Trophoblast cell (in vitro differentiated cells and primary cell): Measurements from ENCODE around the gene COL1A1.

Source experiments
- DNase-seq, 2 donors: peaks; one replicate each; pipeline ENCODE4 v3.0.0-alpha.2; 2016
- H2AFZ ChIP-seq: 2 replicates; pipeline ENCODE4 v1.6.1; 2013; ENCODE audit warnings: low read length, moderate library complexity, mild to moderate bottlenecking; ENCODE audit not compliant: insufficient read depth, poor library complexity
- H2AK5ac ChIP-seq: 2 replicates; pipeline ENCODE4 v1.6.1; 2013; ENCODE audit warnings: mild to moderate bottlenecking, low read length
- H2BK120ac ChIP-seq: 2 replicates; pipeline ENCODE4 v1.6.1; 2013; ENCODE audit warnings: low read length, mild to moderate bottlenecking, moderate library complexity; ENCODE audit not compliant: insufficient read depth, poor library complexity
- H2BK12ac ChIP-seq: 2 replicates; pipeline ENCODE4 v1.6.1; 2013; ENCODE audit warnings: mild to moderate bottlenecking, low read length, moderate library complexity
- H2BK5ac ChIP-seq: 2 replicates; pipeline ENCODE4 v1.6.1; 2013; ENCODE audit warnings: low read length, low read depth, moderate library complexity, mild to moderate bottlenecking; ENCODE audit not compliant: poor library complexity
- H3K14ac ChIP-seq: 2 replicates; pipeline ENCODE4 v1.6.1; 2013; ENCODE audit warnings: mild to moderate bottlenecking, low read length
- H3K18ac ChIP-seq: 2 replicates; pipeline ENCODE4 v1.6.1; 2013; ENCODE audit warnings: mild to moderate bottlenecking, low read length
- H3K23ac ChIP-seq: 2 replicates; pipeline ENCODE4 v1.6.1; 2013; ENCODE audit warnings: low read length
- H3K27ac ChIP-seq: 2 replicates; pipeline ENCODE4 v1.5.1; 2013; ENCODE audit warnings: low read depth, mild to moderate bottlenecking, inconsistent platforms, low read length, moderate library complexity
- H3K27me3 ChIP-seq: 2 replicates; pipeline ENCODE4 v1.6.1; 2013; ENCODE audit warnings: inconsistent platforms, mild to moderate bottlenecking, low read length, moderate library complexity; ENCODE audit not compliant: insufficient read depth
- H3K36me3 ChIP-seq, 2 experiments: 1 replicate in 1 of 2; 2 replicates in 1 of 2; pipeline ENCODE4 v1.6.1; 2013; ENCODE audit warnings: low read length in 2 of 2, mild to moderate bottlenecking in 2 of 2, moderate library complexity in 1 of 2; ENCODE audit not compliant: insufficient read depth in 2 of 2, control insufficient read depth in 1 of 2
- H3K4ac ChIP-seq: 2 replicates; pipeline ENCODE4 v1.6.1; 2013; ENCODE audit warnings: low read depth, mild to moderate bottlenecking, low read length, moderate library complexity
- H3K4me1 ChIP-seq, 2 experiments: 1 replicate in 1 of 2; 2 replicates in 1 of 2; pipeline ENCODE4 v1.6.1; 2013; ENCODE audit warnings: low read length in 2 of 2, mild to moderate bottlenecking in 2 of 2, moderate library complexity in 1 of 2; ENCODE audit not compliant: insufficient read depth in 2 of 2, control insufficient read depth in 1 of 2
- H3K4me2 ChIP-seq: 2 replicates; pipeline ENCODE4 v1.6.1; 2013; ENCODE audit warnings: inconsistent platforms, mild to moderate bottlenecking, low read length, moderate library complexity
- H3K4me3 ChIP-seq: 2 replicates; pipeline ENCODE4 v1.5.1; 2013; ENCODE audit warnings: mild to moderate bottlenecking, low read depth, low read length, inconsistent platforms
- H3K79me1 ChIP-seq: one replicate; pipeline ENCODE4 v1.6.1; 2013; ENCODE audit warnings: low read length
- H3K79me2 ChIP-seq: 2 replicates; pipeline ENCODE4 v1.6.1; 2013; ENCODE audit warnings: low read length, mild to moderate bottlenecking; ENCODE audit not compliant: control insufficient read depth, insufficient read depth, poor library complexity
- H3K9ac ChIP-seq: 2 replicates; pipeline ENCODE4 v1.6.1; 2013; ENCODE audit warnings: mild to moderate bottlenecking, low read length
- H3K9me3 ChIP-seq: 2 replicates; pipeline ENCODE4 v1.6.1; 2013; ENCODE audit warnings: low read depth, mild to moderate bottlenecking, control low read depth, inconsistent platforms, low read length; ENCODE audit not compliant: insufficient read depth
- H4K12ac ChIP-seq: 2 replicates; pipeline ENCODE4 v1.6.1; 2013; ENCODE audit warnings: low read depth, mild to moderate bottlenecking, low read length, moderate library complexity
- H4K8ac ChIP-seq: 2 replicates; pipeline ENCODE4 v1.6.1; 2013; ENCODE audit warnings: low read depth, mild to moderate bottlenecking, low read length, moderate library complexity
- H4K91ac ChIP-seq: one replicate; pipeline ENCODE4 v1.6.1; 2013; ENCODE audit warnings: low read depth, mild to moderate bottlenecking, low read length, moderate library complexity
- WGBS: extraction: QIAGEN DNeasy Blood & Tissue Kit; methylation state at CpG from one replicate; pipeline ENCODE4 v1.1.7; 2013; ENCODE audit warnings: missing lambda C conversion rate; ENCODE audit not compliant: insufficient read length, insufficient coverage; ENCODE audit errors: extremely low coverage; 5-methylcytosine and 5-hydroxymethylcytosine counted together

COL1A1 gene

DNA sequence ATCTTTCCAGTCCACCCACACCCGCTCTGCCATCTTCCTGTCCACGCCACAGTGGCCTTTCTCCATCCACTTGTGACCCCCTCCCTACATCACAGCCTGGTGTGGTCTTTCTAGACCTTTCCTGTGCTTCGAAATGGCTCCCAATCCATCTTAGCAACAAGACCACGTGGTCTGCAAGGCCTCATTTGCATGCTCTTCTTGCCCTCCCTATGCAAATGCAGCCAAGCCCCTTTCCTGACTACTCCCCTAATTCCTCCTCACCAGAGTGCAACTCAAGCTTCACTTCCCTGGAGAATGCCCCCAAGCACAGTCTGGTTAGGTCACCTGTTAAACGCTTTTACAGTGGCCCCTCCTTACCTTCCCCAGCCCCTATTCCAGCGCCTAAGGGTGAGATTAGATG, 57.1 kb downstream of the COL1A1 start:
- no CpG with 5 or more reads among the region's 6 CpGs for WGBS
- Histone ChIP-seq H3K4ac (no peak overlapping the region), H3K27ac (no peak overlapping the region), H3K27me3 (no peaks in the 10 kb centered on the region), H4K8ac (no peak overlapping the region), H3K18ac (no peak overlapping the region), H3K23ac (no peak overlapping the region), H3K4me1 (peaks cover 5 to 19% of the 10 kb centered on the region in 2 experiments), H3K9ac (no peak overlapping the region), H3K36me3 (peaks cover 66 to 69% of the 10 kb centered on the region in 2 experiments), H3K79me1 (peaks cover 4% of the 10 kb centered on the region), H2BK120ac (no peak overlapping the region), H2AFZ (no peak overlapping the region), H4K12ac (no peak overlapping the region), H2AK5ac (no peak overlapping the region), H3K14ac (no peak overlapping the region), H3K4me3 (no peak overlapping the region), H3K9me3 (peaks cover 3% of the 10 kb centered on the region), H3K4me2 (no peak overlapping the region), H4K91ac (no peak overlapping the region), H2BK12ac (no peak overlapping the region), H2BK5ac (no peak overlapping the region), H3K79me2 (peaks cover 4% of the 10 kb centered on the region)
- no peak for DNase-seq

- no peak overlapping the region for H3K27ac ChIP-seq
- peaks cover 4 to 14% of the 10 kb centered on the region in 2 experiments for H3K4me1 ChIP-seq
- H3K18ac ChIP-seq: no peak overlapping the region
- no peak overlapping the region for H4K91ac ChIP-seq
- no peak overlapping the region for H3K4ac ChIP-seq
- no peaks in the 10 kb centered on the region for H3K27me3 ChIP-seq
- H3K36me3 ChIP-seq: peaks cover 72 to 77% of the 10 kb centered on the region in 2 experiments
- DNase-seq: peak in 1 of 2 donors; percentile 21
- H3K79me1 ChIP-seq: no peaks in the 10 kb centered on the region
- no peak overlapping the region for H3K4me3 ChIP-seq
- H3K79me2 ChIP-seq: no peaks in the 10 kb centered on the region
- peaks cover 3% of the 10 kb centered on the region for H3K9me3 ChIP-seq
- no peak overlapping the region for H3K23ac ChIP-seq
- H2AK5ac ChIP-seq: no peak overlapping the region
- no peak overlapping the region for H2BK12ac ChIP-seq
- H2AFZ ChIP-seq: no peak overlapping the region
- H4K12ac ChIP-seq: no peak overlapping the region
- no peak overlapping the region for H3K14ac ChIP-seq
- H2BK120ac ChIP-seq: no peak overlapping the region
- H4K8ac ChIP-seq: no peak overlapping the region
- H3K9ac ChIP-seq: no peak overlapping the region
- H3K4me2 ChIP-seq: no peak overlapping the region
- WGBS: no CpG with 5 or more reads among the region's 20 CpGs
- H2BK5ac ChIP-seq: no peak overlapping the region
Measured at GRCh38 chr17:50143461-50144176, 57.8 kb downstream of the COL1A1 start.

GRCh38 chr17:50141745-50142110, 59.7 kb downstream of the COL1A1 start:
- no peak overlapping the region for H2AFZ ChIP-seq
- H2BK12ac ChIP-seq: no peak overlapping the region
- H3K23ac ChIP-seq: no peak overlapping the region
- no peaks in the 10 kb centered on the region for H3K27me3 ChIP-seq
- H4K12ac ChIP-seq: no peak overlapping the region
- H3K36me3 ChIP-seq: peaks cover 86 to 91% of the 10 kb centered on the region in 2 experiments
- peaks cover 0 to 2% of the 10 kb centered on the region in 2 experiments for H3K4me1 ChIP-seq
- no peaks in the 10 kb centered on the region for H3K79me1 ChIP-seq
- DNase-seq: no peak
- no peak overlapping the region for H3K9ac ChIP-seq
- no peak overlapping the region for H3K18ac ChIP-seq
- WGBS: no CpG with 5 or more reads among the region's 8 CpGs
- H2AK5ac ChIP-seq: no peak overlapping the region
- no peak overlapping the region for H4K8ac ChIP-seq
- no peak overlapping the region for H4K91ac ChIP-seq
- no peak overlapping the region for H2BK5ac ChIP-seq
- H3K27ac ChIP-seq: no peak overlapping the region
- no peaks in the 10 kb centered on the region for H3K79me2 ChIP-seq
- no peak overlapping the region for H3K4ac ChIP-seq
- no peak overlapping the region for H3K4me3 ChIP-seq
- no peak overlapping the region for H3K14ac ChIP-seq
- no peak overlapping the region for H3K4me2 ChIP-seq
- no peak overlapping the region for H2BK120ac ChIP-seq
- H3K9me3 ChIP-seq: peaks cover 3% of the 10 kb centered on the region

DNA sequence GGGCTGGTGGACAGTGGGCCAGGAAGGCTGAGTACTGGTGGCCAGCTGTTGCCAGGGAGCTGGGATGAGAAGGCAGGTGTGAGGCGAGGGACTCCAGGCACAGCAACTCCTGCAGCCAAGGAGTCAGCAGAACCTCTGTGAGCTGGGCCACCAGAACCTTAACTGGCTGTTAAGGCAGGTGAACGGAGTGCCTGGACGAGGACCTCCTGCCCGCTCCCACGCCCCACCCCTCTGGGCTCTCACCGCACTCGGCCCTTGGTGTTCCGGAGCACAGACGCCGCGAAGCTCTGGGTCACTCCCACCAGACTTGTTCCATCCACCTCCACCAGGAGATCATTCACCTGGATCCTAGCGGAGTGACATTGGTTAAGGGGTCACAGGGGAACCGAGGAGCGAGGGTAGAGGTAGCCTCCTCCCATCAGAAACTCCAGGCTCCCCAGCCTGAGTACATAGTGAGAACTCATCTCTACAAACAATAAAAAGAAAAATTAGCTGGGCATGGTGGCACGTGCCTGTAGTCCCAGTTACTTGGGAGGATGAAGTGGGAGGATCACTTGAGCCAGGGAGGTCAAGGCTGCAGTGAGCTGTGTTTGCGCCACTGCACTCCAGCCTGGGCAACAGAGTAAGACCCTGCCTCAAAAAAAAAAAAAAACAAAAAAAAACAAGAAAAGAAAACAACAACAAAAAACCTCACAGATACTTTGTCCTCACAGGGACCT, 60.2 kb downstream of the COL1A1 start:
- Histone ChIP-seq H3K18ac (no peak overlapping the region), H3K27ac (no peak overlapping the region), H4K8ac (no peak overlapping the region), H3K4me1 (peaks cover 0 to 2% of the 10 kb centered on the region in 2 experiments), H3K4me3 (peak overlapping the region; percentile 34), H2BK12ac (no peak overlapping the region), H2BK5ac (no peak overlapping the region), H3K79me2 (no peaks in the 10 kb centered on the region), H3K27me3 (no peaks in the 10 kb centered on the region), H2BK120ac (no peak overlapping the region), H3K9ac (no peak overlapping the region), H3K4me2 (no peak overlapping the region), H2AK5ac (no peak overlapping the region), H3K79me1 (no peaks in the 10 kb centered on the region), H3K9me3 (peaks cover 3% of the 10 kb centered on the region), H4K12ac (no peak overlapping the region), H3K23ac (no peak overlapping the region), H2AFZ (no peak overlapping the region), H3K14ac (no peak overlapping the region), H4K91ac (no peak overlapping the region), H3K4ac (no peak overlapping the region), H3K36me3 (peaks cover 92% of the 10 kb centered on the region in 2 experiments)
- no CpG with 5 or more reads among the region's 16 CpGs for WGBS
- no peak for DNase-seq
